KMS-11 (cell line): ENCODE measurements around the gene N4BP2L1.

Experiments used
- H2AFZ ChIP-seq: fragments of 200-600 bp; sonication (generic); 2 replicates; pipeline ENCODE4 v1.6.1; 2016; ENCODE audit warnings: antibody characterized with exemption, mixed run types, low read depth
- H3K27ac ChIP-seq: fragments of 200-600 bp; sonication (generic); 2 replicates; pipeline ENCODE4 v1.6.1; 2016; ENCODE audit warnings: mild to moderate bottlenecking, mixed run types
- H3K27me3 ChIP-seq: fragments of 200-600 bp; sonication (generic); 2 replicates; pipeline ENCODE4 v1.6.1; 2017; ENCODE audit warnings: mild to moderate bottlenecking, low read depth, mixed run types, moderate library complexity; ENCODE audit not compliant: insufficient read depth
- H3K36me3 ChIP-seq: fragments of 200-600 bp; sonication (generic); 2 replicates; pipeline ENCODE4 v1.6.1; 2017; ENCODE audit warnings: mild to moderate bottlenecking, mixed run types; ENCODE audit not compliant: insufficient read depth
- H3K4me1 ChIP-seq: fragments of 200-600 bp; sonication (generic); 2 replicates; pipeline ENCODE4 v1.6.1; 2016; ENCODE audit warnings: mild to moderate bottlenecking, low read depth, mixed run types; ENCODE audit not compliant: poor library complexity, severe bottlenecking
- H3K4me2 ChIP-seq: fragments of 200-600 bp; sonication (generic); 2 replicates; pipeline ENCODE4 v1.7.0; 2016; ENCODE audit warnings: mild to moderate bottlenecking, mixed run types
- H3K4me3 ChIP-seq: fragments of 200-600 bp; sonication (generic); IDR thresholded peaks from 2 replicates; pipeline ENCODE4 v1.6.1; 2017; ENCODE audit warnings: low read depth, low read length, mixed read lengths; ENCODE audit not compliant: insufficient read depth
- H3K79me2 ChIP-seq: fragments of 200-600 bp; sonication (generic); 2 replicates; pipeline ENCODE4 v1.6.1; 2016; ENCODE audit warnings: low read depth, mixed run types; ENCODE audit not compliant: insufficient read depth
- H3K9ac ChIP-seq: fragments of 200-600 bp; sonication (generic); 2 replicates; pipeline ENCODE4 v1.6.1; 2016; ENCODE audit warnings: mild to moderate bottlenecking, mixed run types
- H4K20me1 ChIP-seq: fragments of 200-600 bp; sonication (generic); 2 replicates; pipeline ENCODE4 v1.6.1; 2016; ENCODE audit warnings: mild to moderate bottlenecking, mixed run types; ENCODE audit not compliant: insufficient read depth
- CTCF ChIP-seq: fragments of 200-600 bp; sonication (generic); conservative IDR thresholded peaks from 2 replicates; pipeline ENCODE4 v1.6.1; 2017; ENCODE audit warnings: low read depth, mild to moderate bottlenecking, antibody characterized with exemption, low read length, moderate library complexity, mixed read lengths

The N4BP2L1 gene

GRCh38 chr13:32409561-32410421 lies 18.1 kb downstream of the N4BP2L1 start:
- H3K4me3 ChIP-seq, result no peak overlapping the region
- H3K4me1 ChIP-seq, result no peaks in the 10 kb centered on the region
- H2AFZ ChIP-seq, result no peak overlapping the region
- H3K27me3 ChIP-seq, result no peaks in the 10 kb centered on the region
- H3K27ac ChIP-seq, result no peak overlapping the region
- TF ChIP-seq CTCF, result no peak
- no peaks in the 10 kb centered on the region for H3K79me2 ChIP-seq
- no peaks in the 10 kb centered on the region for H4K20me1 ChIP-seq
- H3K4me2 ChIP-seq, result no peak overlapping the region
- H3K36me3 ChIP-seq, result no peaks in the 10 kb centered on the region
- no peak overlapping the region for H3K9ac ChIP-seq

GRCh38 chr13:32409001-32409313 lies 19.0 kb downstream of the N4BP2L1 start:
- no peak overlapping the region for H3K4me3 ChIP-seq
- no peak overlapping the region for H3K4me2 ChIP-seq
- no peaks in the 10 kb centered on the region for H4K20me1 ChIP-seq
- H3K9ac ChIP-seq, result no peak overlapping the region
- no peaks in the 10 kb centered on the region for H3K79me2 ChIP-seq
- H3K27me3 ChIP-seq, result no peaks in the 10 kb centered on the region
- no peak for TF ChIP-seq CTCF
- H2AFZ ChIP-seq, result no peak overlapping the region
- no peaks in the 10 kb centered on the region for H3K36me3 ChIP-seq
- no peaks in the 10 kb centered on the region for H3K4me1 ChIP-seq
- no peak overlapping the region for H3K27ac ChIP-seq

GRCh38 chr13:32408296-32409000 lies 19.5 kb downstream of the N4BP2L1 start:
- TF ChIP-seq CTCF, result no peak
- Histone ChIP-seq H3K27me3 (no peaks in the 10 kb centered on the region), H3K79me2 (no peaks in the 10 kb centered on the region), H3K9ac (no peak overlapping the region), H3K4me1 (no peaks in the 10 kb centered on the region), H3K4me2 (no peak overlapping the region), H4K20me1 (no peaks in the 10 kb centered on the region), H2AFZ (no peak overlapping the region), H3K27ac (no peak overlapping the region), H3K4me3 (no peak overlapping the region), H3K36me3 (no peaks in the 10 kb centered on the region)

GRCh38 chr13:32407854-32408253 lies 20.1 kb downstream of the N4BP2L1 start:
- Histone ChIP-seq H3K36me3 (no peaks in the 10 kb centered on the region), H4K20me1 (no peaks in the 10 kb centered on the region), H3K79me2 (no peaks in the 10 kb centered on the region), H3K4me3 (no peak overlapping the region), H3K27ac (no peak overlapping the region), H3K4me1 (no peaks in the 10 kb centered on the region), H2AFZ (no peak overlapping the region), H3K27me3 (no peaks in the 10 kb centered on the region), H3K4me2 (no peak overlapping the region), H3K9ac (no peak overlapping the region)
- no peak for TF ChIP-seq CTCF
